Activated CD4-positive, CD25-positive, alpha-beta regulatory T cell (primary cell): ENCODE results near the gene RUNX2.

Experiments
- DNase-seq, 4 experiments: peaks; one replicate each; lab custom pipeline; 2025; lab: John Stamatoyannopoulos, UW

Gene RUNX2

GRCh38 chr6:45589367-45589766 is 261.2 kb downstream of the RUNX2 start:
- no peak for DNase-seq

DNA sequence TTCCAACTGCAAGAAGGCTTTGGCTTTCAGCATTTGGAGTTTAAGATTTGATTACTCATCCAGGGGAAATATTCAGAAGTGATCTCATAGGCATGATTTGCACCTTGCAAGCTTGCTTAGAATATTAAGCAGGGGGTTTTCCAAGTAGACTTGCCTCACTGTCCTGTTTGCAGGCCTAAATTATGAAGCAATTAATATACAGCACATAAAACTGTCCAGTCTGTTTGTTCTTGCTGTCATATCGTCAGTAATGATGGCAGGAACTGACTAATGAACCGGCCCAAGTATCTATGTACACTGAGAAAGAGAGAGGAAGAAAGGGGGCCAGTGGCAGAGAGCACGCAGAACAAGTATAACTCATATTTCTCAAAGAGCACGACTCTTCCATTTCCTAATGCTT is 262.1 kb downstream of the RUNX2 start:
- DNase-seq: no peak

DNA sequence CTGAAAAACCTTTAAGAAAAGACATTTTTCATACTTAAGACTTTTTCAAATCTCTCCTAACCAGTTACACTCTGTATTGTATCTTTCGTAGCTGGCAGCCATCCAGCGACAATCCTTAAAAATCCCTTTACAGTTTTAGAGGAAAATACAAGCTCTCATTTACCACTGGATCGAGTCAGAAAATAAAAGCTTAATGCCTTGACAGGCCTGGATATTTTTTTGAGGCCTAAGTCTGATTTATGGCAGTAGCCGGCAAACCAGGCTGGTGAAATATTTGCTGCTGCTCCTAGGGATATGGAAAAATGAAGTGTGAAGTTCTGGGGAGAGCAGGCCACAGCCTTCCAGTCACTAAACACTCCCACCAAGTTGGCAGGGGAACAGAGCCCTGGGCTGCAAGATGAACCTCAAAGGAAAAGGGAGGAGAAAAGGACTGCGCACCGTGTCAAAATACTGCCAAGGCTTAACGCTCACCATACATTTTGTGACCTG is 262.6 kb downstream of the RUNX2 start:
- no peak for DNase-seq

- no peak for DNase-seq
These were observed 263.2 kb downstream of the RUNX2 start for GRCh38 chr6:45591306-45591705.

DNA sequence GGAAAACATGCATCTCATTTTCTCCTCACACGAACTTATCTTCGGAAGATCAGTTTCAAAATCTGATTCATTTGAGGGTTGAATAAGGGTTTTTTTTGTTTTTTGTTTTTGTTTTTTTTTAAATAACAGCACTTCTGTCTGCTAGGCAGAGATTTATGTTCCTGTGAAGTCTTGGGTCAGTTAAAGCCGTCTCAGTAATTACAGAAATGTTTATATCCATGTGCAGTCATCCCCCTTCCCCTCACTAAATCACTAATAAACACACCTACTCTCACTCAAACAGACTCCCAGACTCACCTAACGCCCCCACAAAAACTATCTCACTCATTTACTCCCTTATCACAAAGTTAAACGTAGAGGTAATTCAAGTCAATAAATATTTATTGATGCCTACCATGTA is 263.8 kb downstream of the RUNX2 start:
- no peak for DNase-seq

DNA sequence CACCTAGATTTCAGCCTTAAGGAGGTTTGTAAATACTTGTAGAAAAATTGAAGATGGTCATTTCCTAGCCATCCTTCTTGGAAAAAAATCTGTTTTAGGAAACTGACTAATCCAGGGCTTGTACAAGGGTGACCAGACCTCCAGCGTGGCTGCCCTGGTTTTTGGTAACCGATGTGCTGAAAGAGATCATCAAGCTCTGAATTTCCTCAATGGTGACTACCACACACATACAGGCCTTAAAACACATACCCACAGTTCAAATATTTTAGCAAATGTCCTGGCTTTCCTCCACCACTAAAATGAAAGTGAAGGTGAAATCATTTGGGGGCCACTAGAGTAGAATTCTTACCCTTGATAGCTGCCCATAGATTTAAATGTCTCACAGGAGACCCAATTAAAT is 264.9 kb downstream of the RUNX2 start:
- no peak for DNase-seq

DNA sequence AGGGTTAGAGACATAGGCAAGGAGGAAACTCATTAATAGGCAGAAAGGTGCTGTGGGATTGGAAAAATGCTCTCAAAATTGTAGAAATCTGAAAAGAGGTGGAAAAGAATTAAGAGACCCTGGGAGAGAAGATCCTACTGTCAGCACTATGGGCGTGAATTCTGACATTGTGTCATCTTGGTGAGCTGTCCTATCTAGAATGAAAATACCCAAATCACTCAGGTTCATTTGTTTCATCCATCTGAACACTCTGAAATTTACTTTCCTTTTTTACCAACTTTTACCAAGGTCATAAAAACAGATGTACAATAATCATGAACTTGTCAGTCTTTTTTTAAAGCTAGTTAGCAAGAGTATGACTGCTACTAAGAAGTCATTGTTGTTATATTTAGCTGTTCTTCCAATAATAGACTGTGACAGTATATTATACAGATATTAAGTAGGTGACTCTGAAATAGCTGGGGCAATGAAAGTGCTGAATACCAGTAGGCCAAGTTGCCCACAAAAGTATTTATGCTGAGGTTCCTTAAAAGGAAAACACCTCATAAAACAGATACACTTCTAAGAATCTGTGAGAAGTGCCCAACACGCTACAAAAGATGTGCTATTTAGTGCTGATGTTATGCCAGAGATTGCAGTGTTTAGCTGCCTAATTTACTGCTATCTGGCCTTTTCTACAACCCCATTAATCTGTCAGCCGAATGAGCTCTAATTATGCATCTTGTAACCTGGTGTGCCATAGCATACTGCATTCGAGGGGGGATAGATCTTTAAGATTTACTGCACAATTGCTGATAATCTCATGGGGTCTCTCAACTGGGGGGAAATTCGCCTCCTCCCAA is 267.1 kb downstream of the RUNX2 start:
- DNase-seq: no peak

DNA sequence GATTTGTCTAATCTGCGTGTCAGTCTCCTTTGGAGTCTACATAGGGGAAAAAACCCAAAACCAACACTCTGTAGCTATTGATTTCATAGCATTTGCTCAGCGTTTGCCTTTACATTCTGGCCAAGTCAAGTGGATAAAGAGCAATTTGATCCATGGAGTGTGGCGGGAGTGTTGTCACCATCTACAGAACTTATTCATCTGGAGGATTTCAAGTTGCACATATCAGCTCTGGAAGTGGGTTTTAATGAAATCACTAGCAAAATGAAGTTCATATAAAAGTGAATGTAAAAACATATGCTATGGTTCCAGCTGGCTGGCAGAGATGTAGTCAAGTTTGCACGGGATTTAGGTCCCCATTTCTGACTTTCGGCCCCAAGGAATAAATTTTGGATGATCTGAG is 269.3 kb downstream of the RUNX2 start:
- DNase-seq: no peak

DNA sequence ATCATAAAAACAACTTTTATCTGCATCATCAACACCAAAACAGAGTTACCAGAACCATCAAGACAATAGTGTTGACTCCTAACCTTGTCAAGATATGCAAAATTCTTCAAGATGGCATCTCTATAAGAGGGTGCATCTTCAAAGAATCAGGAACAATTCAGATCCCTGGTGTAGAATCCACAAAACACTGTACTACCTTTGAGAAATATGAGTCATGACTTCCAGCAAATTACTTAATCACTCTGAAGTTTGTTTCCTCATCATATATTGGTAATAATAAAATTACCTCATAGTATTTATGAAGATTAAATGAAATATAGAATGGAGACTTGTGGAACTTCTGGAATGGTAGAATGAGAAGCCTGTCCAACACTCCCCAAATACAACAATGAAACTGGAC is 270.9 kb downstream of the RUNX2 start:
- no peak for DNase-seq

DNA sequence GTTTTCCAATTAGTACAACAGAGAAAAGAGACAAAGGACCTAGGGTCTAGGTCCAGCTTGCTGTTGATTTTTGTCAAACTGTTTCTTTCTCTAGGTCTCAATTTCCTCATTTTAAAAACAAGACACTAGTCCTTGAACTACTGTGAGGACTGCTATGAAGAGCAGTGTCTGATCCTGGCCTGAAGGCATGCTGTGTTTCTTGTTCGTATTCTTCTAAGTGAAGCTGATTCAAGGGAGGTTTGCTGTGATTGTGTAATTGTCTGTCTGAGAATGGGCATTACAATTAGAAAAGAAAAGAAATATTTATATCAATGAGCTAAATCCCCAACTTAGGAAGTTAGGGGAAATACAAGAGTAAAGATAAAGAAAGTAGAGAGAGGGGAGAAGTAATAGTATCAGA is 277.8 kb downstream of the RUNX2 start:
- no peak for DNase-seq

DNA sequence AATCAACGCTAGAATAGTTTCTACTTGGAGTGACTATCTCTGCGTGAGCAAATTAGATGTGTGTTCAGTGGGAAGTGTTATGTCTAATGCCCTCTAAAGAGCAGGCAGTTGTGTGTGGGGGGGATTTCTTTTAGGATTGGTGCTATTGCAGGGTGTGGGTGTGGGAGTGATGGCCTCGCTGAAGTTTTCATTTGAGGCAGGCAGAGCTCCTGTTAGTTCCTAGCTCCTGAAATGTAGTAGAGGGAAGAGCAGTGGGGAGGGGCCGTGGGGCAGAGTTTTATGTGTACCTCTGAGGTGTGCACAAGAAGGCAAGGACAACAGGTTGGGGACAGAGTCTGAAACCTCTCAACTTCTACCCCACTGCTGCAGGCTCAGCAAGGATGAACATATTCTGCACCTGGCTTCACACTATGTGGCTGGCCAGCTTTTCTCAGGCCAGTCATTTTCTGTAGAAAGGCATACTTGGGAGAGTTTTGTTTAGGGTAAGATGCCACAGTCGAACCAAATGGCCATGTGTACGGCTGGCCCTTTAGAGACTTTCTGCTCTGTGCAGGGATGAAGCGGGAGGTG is 278.8 kb downstream of the RUNX2 start:
- no peak for DNase-seq

DNA sequence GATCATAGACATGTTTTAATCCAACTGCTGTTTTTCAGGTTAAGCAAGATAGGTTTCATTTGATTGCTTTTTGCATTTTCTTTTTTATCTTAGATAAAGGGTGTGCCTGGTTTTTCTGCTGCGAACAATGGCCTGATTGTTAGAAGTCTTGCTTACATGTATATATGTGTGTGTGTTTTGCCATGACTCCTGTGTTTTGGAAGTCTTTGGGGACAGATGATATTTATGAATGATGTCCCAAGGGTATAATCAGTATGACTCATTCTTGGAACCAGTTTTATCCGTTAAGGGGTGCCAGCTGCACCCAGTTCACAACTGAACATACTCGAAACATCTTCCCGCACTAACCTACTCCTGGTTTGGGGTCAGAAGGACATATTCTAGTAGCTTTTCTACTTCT is 279.7 kb downstream of the RUNX2 start:
- DNase-seq: no peak

GRCh38 chr6:45608252-45608913 is 280.3 kb downstream of the RUNX2 start:
- no peak for DNase-seq

DNA sequence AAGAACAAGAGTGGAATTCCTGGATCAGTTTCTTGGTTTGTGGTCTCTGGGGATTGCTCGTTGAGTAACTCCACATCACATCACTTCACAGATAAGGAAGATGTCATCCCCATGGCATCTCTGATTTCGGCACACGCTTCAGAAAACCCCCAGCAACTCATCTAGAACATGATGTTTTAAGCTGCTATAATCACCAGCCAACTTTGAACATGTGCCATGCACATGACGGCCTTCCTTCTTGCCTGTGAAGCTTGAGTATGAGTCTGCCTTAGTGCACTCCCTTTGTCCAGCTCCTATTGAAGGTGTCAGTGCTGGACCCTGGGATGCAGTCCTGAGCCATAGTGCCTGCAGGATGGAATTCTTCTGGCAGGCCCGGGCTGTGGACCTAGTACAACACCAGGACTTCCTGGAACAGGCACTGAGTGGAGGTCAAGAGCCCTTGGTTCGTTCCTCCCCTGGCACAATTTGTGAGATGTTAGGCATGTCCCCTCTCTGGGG is 281.1 kb downstream of the RUNX2 start:
- DNase-seq: no peak

DNA sequence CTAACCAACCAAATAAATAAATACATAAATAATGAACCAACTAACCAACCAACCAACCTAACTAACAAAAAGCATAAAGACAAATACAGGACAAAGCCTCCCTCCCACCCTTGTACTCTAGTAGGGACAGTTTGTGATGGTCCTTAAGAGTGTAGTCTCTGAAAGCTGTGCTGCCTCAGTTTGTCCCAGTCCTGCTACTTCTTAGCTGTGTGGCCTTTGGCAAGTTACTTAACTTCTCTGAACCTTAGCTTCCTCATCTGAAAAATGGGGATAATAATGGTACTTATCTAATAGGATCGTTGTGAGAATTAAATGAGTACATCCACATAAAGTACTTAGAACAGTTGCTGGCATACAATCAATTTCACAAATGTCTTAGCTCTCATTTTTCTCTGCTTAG is 282.2 kb downstream of the RUNX2 start:
- DNase-seq: no peak

DNA sequence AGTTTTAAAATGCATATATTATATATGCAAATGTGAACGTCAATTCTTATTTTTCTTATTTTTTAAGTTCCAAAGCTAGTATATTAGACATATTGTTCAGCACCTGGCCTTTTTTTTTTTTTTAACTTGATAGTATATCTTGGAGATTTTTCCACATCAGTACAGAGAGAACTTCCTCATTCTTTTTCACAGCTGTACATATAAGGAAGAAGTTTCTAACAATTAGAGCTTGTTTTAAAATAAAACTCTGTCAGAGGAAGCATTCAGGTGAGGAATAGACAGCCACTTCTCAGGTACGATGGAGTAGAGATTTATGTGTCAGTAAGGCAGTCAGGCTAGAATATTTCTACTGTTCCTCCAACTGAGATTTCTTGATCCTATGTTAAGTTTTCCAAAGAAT is 282.7 kb downstream of the RUNX2 start:
- no peak for DNase-seq

DNA sequence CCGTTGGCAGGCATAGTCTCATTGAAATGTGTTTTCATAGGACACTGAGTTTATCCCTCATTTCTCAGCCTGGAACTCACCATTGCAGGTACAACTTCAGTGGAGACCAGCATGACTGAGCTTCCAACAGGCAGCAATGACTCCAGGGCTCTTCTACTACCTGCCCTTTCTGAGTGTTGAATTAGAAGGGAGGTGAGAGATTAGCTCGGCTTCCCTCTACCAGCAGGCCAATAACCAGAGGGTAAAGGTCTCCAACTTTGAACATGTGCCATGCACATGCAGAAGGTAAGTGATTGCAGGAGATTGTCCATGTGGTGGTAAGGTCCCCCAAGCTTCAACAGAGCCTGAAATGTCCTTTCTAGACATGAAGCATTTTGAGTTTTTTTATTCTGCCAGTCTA is 283.4 kb downstream of the RUNX2 start:
- DNase-seq: no peak

GRCh38 chr6:45613656-45614055 is 285.5 kb downstream of the RUNX2 start:
- no peak for DNase-seq

DNA sequence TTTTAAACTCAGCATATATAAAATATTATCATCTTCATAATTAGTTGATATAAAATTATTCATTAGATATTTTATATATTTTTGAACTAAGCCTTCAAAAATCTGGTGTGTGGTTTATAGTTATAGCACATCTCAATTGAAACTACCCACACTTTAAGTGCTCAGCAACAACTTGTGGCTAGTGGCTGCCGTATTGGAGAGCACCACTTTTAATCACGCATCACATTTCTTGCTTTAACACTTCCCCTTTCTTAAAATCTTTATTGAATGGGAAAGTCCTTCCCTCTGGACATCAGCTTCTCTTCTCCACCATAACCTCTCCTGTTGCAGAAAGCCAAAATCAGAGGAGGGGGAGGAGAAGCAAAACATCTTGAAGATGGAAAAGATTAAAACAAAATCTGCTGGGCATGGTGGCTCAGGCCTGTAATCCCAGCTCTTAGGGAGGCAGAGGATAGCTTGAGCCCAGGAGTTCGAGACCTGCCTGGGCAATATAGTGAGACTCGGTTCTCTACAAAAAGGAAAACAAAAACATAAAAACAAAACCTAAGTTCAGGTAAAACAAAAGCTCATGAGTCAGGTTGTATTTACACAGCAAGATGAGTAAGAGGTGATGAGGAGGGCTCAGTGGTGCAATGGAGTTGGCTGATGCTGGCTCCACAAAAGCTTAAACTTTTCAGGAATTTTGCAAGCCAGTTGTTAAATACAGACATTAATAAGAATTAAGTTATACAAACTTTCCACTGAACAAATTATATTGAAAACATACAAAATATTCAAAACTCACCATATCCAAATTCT is 286.6 kb downstream of the RUNX2 start:
- no peak for DNase-seq

- DNase-seq: no peak
These were observed 288.1 kb downstream of the RUNX2 start for GRCh38 chr6:45616209-45616608.

GRCh38 chr6:45617441-45617840 is 289.3 kb downstream of the RUNX2 start:
- no peak for DNase-seq

- no peak for DNase-seq
These were observed 290.1 kb downstream of the RUNX2 start for GRCh38 chr6:45618259-45618658.
